GM12878 (cell line): ENCODE results near the gene SUSD2. TPM values are rescaled to one million over a fixed set of nuclear protein-coding genes. Genes with fewer than 3 reads are reported as not detected.
A peak's percentile ranks its signal among the peaks of the same experiment; 100 is the strongest.

ENCODE experiments used
- ATAC-seq: fragments of 200-7000 bp; cut with Tn5 transposase; 3 replicates; pipeline ENCODE4 v1.9.1; 2020; ENCODE audit warnings: mild to moderate bottlenecking, moderate library complexity
- Bru-seq: library from RNA; stranded (reverse); fragments of 400-500 nt; gene quantifications from one replicate; lab custom pipeline; 2021; lab: Mats Ljungman, UMichigan
- BruChase-seq, 2 experiments: library from RNA; stranded (reverse); fragments of 400-500 nt; gene quantifications; one replicate each; lab custom pipeline; 2021; lab: Mats Ljungman, UMichigan
- BruUV-seq: library from RNA; stranded (reverse); fragments of 400-500 nt; replicated peaks from 2 replicates; lab custom pipeline; 2021; lab: Mats Ljungman, UMichigan
- CTCF ChIA-PET: fragments of 300-600 bp; sonication (Branson Sonifier 250); formaldehyde crosslinking; extraction: SDS; loops from one replicate; lab custom pipeline; 2021; ENCODE audit warnings: inconsistent platforms; lab: Yijun Ruan, JAX
- POLR2A ChIA-PET: fragments of 350-600 bp; formaldehyde crosslinking; extraction: SDS; loops from one replicate; lab custom pipeline; 2021; ENCODE audit warnings: inconsistent platforms; lab: Charles Lee
- RAD21 ChIA-PET: fragments of 300-600 bp; sonication (Branson Sonifier 250); formaldehyde crosslinking; loops from one replicate; lab custom pipeline; 2023; ENCODE audit warnings: antibody characterized with exemption; ENCODE audit not compliant: unreplicated experiment; lab: Charles Lee
- SMC1A ChIA-PET: fragments of 300-600 bp; sonication (Branson Sonifier 250); formaldehyde crosslinking; loops from one replicate; lab custom pipeline; 2023; ENCODE audit not compliant: unreplicated experiment, uncharacterized antibody; lab: Charles Lee
- DNase-seq: peaks from one replicate; pipeline ENCODE4 v3.0.0-alpha.2; 2011; ENCODE audit warnings: low read depth, low spot score
- FAIRE-seq: peaks from 3 replicates; lab custom pipeline; 2011; peaks lifted over from hg19 to GRCh38; lab: Jason Lieb, UNC
- H2AFZ ChIP-seq: 2 replicates; pipeline ENCODE4 v1.6.0; 2011; ENCODE audit warnings: low read depth, low read length, control low read depth; ENCODE audit not compliant: control insufficient read depth
- H3K27ac ChIP-seq: 2 replicates; pipeline ENCODE4 v1.5.1; 2011; ENCODE audit warnings: control low read depth; ENCODE audit not compliant: control insufficient read depth, insufficient read depth
- H3K27me3 ChIP-seq, 2 experiments: replicated peaks in 1 of 2; 2 replicates each; pipeline versions ENCODE4 v1.6.0 to v1.6.1; 2011; ENCODE audit warnings: low read length in 1 of 2; ENCODE audit not compliant: control insufficient read depth in 2 of 2, insufficient read depth in 2 of 2
- H3K36me3 ChIP-seq, 2 experiments: 2 replicates each; pipeline ENCODE4 v1.5.1; 2011; ENCODE audit warnings: low read length in 1 of 2; ENCODE audit not compliant: control insufficient read depth in 2 of 2, insufficient read depth in 2 of 2
- H3K4me1 ChIP-seq: 2 replicates; pipeline ENCODE4 v1.6.1; 2011; ENCODE audit warnings: mild to moderate bottlenecking, low read length, moderate library complexity, mixed read lengths; ENCODE audit not compliant: control insufficient read depth, insufficient read depth
- H3K4me2 ChIP-seq: 2 replicates; pipeline ENCODE4 v1.6.0; 2011; ENCODE audit warnings: control low read depth; ENCODE audit not compliant: control insufficient read depth, insufficient read depth
- H3K4me3 ChIP-seq: fragments of 200-600 bp; sonication (generic); 2 replicates; pipeline ENCODE4 v1.5.1; 2016
- H3K79me2 ChIP-seq: 2 replicates; pipeline ENCODE4 v1.6.0; 2011; ENCODE audit warnings: low read length; ENCODE audit not compliant: control insufficient read depth, insufficient read depth
- H3K9ac ChIP-seq: 2 replicates; pipeline ENCODE4 v1.8.0; 2011; ENCODE audit warnings: low read length, control low read depth, mixed read lengths; ENCODE audit not compliant: control insufficient read depth, insufficient read depth
- H3K9me3 ChIP-seq: replicated peaks from 3 replicates; pipeline ENCODE4 v1.5.1; 2011; ENCODE audit warnings: mild to moderate bottlenecking, low read length; ENCODE audit not compliant: control insufficient read depth, insufficient read depth
- H4K20me1 ChIP-seq: 2 replicates; pipeline ENCODE4 v1.6.0; 2011; ENCODE audit not compliant: control insufficient read depth, insufficient read depth
- CREM ChIP-seq: IDR thresholded peaks from 2 replicates; pipeline ENCODE4 v1.6.1; 2014; ENCODE audit warnings: antibody characterized with exemption, low read depth
- JUND ChIP-seq: IDR thresholded peaks from 2 replicates; pipeline ENCODE4 v1.6.1; 2012; ENCODE audit warnings: low read depth, mild to moderate bottlenecking, low read length, improper control_type of control experiment, moderate library complexity
- NFYB ChIP-seq: IDR thresholded peaks from 2 replicates; pipeline ENCODE4 v1.6.1; 2011; ENCODE audit warnings: low read depth, mild to moderate bottlenecking, low read length, improper control_type of control experiment, moderate library complexity; ENCODE audit not compliant: insufficient read depth
- NR2F1 ChIP-seq: fragments of 450-650 bp; conservative IDR thresholded peaks from 2 replicates; pipeline ENCODE4 v1.6.1; 2017; ENCODE audit warnings: mild to moderate bottlenecking
- WGBS: methylation state at CpG from one replicate; pipeline ENCODE4 v1.1.6; 2016; ENCODE audit warnings: low lambda C conversion rate; ENCODE audit not compliant: insufficient replicate concordance, insufficient coverage; ENCODE audit errors: missing lambda C conversion rate; 5-methylcytosine and 5-hydroxymethylcytosine counted together
- in situ Hi-C: fragments of 300-500 bp; cut with MboI; formaldehyde crosslinking; loops from 9 replicates; pipeline ENCODE4 v1.14.3; 2018; ENCODE audit warnings: mixed read lengths
- intact Hi-C: fragments of 100-400 bp; cut with micrococcal nuclease; formaldehyde crosslinking; loops from one replicate; pipeline ENCODE4 v1.14.2; 2022; ENCODE audit not compliant: unreplicated experiment
- long read RNA-seq, 2 experiments: library from polyadenylated mRNA; unstranded; transcript quantifications; one replicate each; pipeline ENCODE4 v2.0.0, GENCODE V29; 2019 to 2020
- polyA minus RNA-seq, 3 experiments: library from RNA; depleted of rRNA, polyadenylated mRNA; stranded (reverse); fragments of >200 nt; gene quantifications; 2 replicates each; pipeline ENCODE4 v1.2.3, GENCODE V29; 2011
- polyA plus RNA-seq, 11 experiments: library from polyadenylated mRNA; depleted of rRNA in 4 of 11; unstranded in 6 of 11; stranded (reverse) in 5 of 11; fragments of >200 nt; fragmentation: Nextera tagmentation in 4 of 11; fragmentation: Illumina TruSeq in 1 of 11; extraction: Ambion mirVana in 4 of 11; extraction: Trizol in 1 of 11; gene quantifications; 1 replicate in 1 of 11; 2 replicates in 10 of 11; pipeline versions ENCODE4 v1.2.1 to v1.2.3, GENCODE V29; 2011 to 2016; ENCODE audit warnings: inconsistent platforms in 2 of 11, missing spikeins in 2 of 11, low read depth in 1 of 11
- total RNA-seq, 4 experiments: library from RNA; depleted of rRNA in 3 of 4; stranded (reverse); fragments of >200 nt in 3 of 4; fragmentation: Illumina TruSeq in 1 of 4; extraction: Trizol in 1 of 4; gene quantifications; 2 replicates each; pipeline versions ENCODE4 v1.2.1 to v1.2.3, GENCODE V29; 2013 to 2021
- TF ChIP-seq, protein P1 (sequence below): fragments of 450-650 bp; IDR thresholded peaks from 2 replicates; pipeline ENCODE4 v1.6.1; 2016; ENCODE audit warnings: mild to moderate bottlenecking
- TF ChIP-seq, protein P2 (sequence below): fragments of 150-350 bp; IDR thresholded peaks from 2 replicates; pipeline ENCODE4 v1.6.1; 2016; ENCODE audit warnings: low read depth, low read length

SUSD2 gene, protein sequence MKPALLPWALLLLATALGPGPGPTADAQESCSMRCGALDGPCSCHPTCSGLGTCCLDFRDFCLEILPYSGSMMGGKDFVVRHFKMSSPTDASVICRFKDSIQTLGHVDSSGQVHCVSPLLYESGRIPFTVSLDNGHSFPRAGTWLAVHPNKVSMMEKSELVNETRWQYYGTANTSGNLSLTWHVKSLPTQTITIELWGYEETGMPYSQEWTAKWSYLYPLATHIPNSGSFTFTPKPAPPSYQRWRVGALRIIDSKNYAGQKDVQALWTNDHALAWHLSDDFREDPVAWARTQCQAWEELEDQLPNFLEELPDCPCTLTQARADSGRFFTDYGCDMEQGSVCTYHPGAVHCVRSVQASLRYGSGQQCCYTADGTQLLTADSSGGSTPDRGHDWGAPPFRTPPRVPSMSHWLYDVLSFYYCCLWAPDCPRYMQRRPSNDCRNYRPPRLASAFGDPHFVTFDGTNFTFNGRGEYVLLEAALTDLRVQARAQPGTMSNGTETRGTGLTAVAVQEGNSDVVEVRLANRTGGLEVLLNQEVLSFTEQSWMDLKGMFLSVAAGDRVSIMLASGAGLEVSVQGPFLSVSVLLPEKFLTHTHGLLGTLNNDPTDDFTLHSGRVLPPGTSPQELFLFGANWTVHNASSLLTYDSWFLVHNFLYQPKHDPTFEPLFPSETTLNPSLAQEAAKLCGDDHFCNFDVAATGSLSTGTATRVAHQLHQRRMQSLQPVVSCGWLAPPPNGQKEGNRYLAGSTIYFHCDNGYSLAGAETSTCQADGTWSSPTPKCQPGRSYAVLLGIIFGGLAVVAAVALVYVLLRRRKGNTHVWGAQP
- total RNA-seq (2013; cell fraction: nucleolus; rRNA removed) = 0.44 and 0.54 TPM in 2 replicates
- total RNA-seq (2014; rRNA removed) (0.11 TPM in 1 of 2 replicates, not detected in the other), total RNA-seq (2014; rRNA removed; fragmentation: Illumina TruSeq; extraction: Trizol) (not detected in 2 replicates), total RNA-seq (2021) (0.11 and 0.31 TPM in 2 replicates), polyA plus RNA-seq (2011; rRNA removed) (0.06 and 0.12 TPM in 2 replicates), polyA plus RNA-seq (2014; fragmentation: Illumina TruSeq; extraction: Trizol) (not detected in 2 replicates), polyA plus RNA-seq (2014; fragmentation: Nextera tagmentation; extraction: Ambion mirVana) (not detected), polyA plus RNA-seq (2014; rRNA removed) (0.04 and 0.08 TPM in 2 replicates), polyA plus RNA-seq (2016; fragmentation: Nextera tagmentation; extraction: Ambion mirVana) (under 1 TPM in 1 of 2 experiments, not detected in 1; 0.05 TPM), polyA minus RNA-seq (2011; rRNA and poly(A)+ RNA removed) (0.21 and 0.22 TPM in 2 replicates), Bru-seq, nascent RNA (percentile 28 among the genes with signal in this experiment), BruChase-seq, experiment 1, labeled RNA remaining after a 6-hour chase (percentile 29 among the genes with signal in this experiment), BruChase-seq, experiment 2, labeled RNA remaining after a 2-hour chase (percentile 31 among the genes with signal in this experiment)
- not detected for polyA plus RNA-seq (2011; ENCODE audit: low read depth)
- polyA plus RNA-seq (2011; cell fraction: cytosol; rRNA removed) = 0.16 and 0.22 TPM in 2 replicates
- 1.3 and 1.4 TPM in 2 replicates for polyA plus RNA-seq (2011; cell fraction: nucleus; rRNA removed)
- polyA plus RNA-seq (2012) = 0.03 and 0.04 TPM in 2 replicates
- not detected in 2 replicates for polyA minus RNA-seq (2011; cell fraction: cytosol; rRNA and poly(A)+ RNA removed)
- 0.60 and 0.86 TPM in 2 replicates for polyA minus RNA-seq (2011; cell fraction: nucleus; rRNA and poly(A)+ RNA removed)
- long read RNA-seq, experiment 1 = 0 reads
- long read RNA-seq, experiment 2 = 0 reads

DNA sequence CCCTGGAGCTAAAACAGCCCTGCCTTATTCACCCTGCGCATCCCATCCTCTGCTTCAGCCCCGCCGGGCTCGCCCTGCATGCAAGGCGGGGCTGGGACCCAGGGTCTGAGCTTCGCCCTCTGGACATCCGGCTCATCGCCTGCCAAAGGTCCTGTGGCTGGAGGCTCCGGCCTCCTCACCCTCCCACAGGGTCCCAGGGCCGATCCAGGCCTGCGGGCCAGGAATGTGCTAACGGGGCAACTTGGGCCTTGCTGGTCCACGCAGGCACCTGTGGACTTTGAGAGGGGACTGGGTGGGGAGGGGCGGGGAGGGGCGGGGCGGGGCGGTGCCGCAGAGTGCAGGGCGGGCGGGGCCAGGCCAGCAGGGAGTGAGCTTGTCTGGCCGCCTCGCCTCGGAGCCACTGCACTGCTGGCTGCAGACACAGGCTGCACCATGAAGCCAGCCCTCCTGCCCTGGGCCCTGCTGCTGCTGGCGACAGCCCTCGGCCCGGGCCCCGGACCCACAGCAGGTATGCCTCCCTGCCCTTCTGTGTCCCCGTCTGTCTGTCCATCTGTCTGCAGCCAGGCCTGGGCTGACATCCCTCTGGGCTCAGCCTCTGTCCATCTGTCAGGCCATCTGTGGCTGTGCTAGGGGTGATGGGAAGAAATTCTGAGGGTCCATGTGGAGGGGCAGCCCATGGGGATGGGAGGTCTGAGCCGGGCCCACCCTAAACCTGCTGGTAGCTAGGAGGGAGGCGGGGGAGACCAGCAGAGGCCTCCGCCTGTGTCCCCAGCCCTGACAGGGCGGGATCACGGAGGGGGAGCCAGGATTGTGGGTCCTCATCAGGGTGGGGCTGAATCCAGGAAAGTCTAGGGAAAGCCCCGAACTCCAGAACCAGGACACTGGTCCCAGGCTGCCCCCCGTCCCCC lies at the start of gene SUSD2:
SUSD2 (plus strand) TSS at position 400 of the 908 bp plus-strand sequence; CDS start at position 433, 33 bp downstream.
- Histone ChIP-seq H3K4me3 (no peak within 1 kb of the TSS), H3K4me1 (no peaks in the 10 kb centered on the region; the same call in 1 of the 2 replicates), H4K20me1 (no peaks in the 10 kb centered on the region), H3K9me3 (no peaks in the 10 kb centered on the region), H3K27ac (no peak within 1 kb of the TSS), H3K27me3 (no peaks in the 10 kb centered on the region), H2AFZ (no peak within 1 kb of the TSS), H3K79me2 (no peaks in the 10 kb centered on the region), H3K36me3 (peaks cover 0 to 1% of the 10 kb centered on the region in 2 experiments; a peak in 1 of 4 replicates), H3K9ac (no peak within 1 kb of the TSS), H3K4me2 (no peak within 1 kb of the TSS)
- ChIA-PET SMC1A (no interaction called here), RAD21 (no interaction called here), CTCF (no interaction called here), POLR2A (no interaction called here)
- BruUV-seq = no TSS peak
- WGBS = 64% methylated on average over 26 of the region's 35 CpGs
- in situ Hi-C loops (no loop called here), intact Hi-C loops (no loop called here)
- FAIRE-seq (no peak), ATAC-seq (no peak), DNase-seq (no peak)
- TF ChIP-seq NR2F1 (no peak), NFYB (no peak), JUND (no peak), CREM (no peak)
- TF ChIP-seq, protein P1, sequence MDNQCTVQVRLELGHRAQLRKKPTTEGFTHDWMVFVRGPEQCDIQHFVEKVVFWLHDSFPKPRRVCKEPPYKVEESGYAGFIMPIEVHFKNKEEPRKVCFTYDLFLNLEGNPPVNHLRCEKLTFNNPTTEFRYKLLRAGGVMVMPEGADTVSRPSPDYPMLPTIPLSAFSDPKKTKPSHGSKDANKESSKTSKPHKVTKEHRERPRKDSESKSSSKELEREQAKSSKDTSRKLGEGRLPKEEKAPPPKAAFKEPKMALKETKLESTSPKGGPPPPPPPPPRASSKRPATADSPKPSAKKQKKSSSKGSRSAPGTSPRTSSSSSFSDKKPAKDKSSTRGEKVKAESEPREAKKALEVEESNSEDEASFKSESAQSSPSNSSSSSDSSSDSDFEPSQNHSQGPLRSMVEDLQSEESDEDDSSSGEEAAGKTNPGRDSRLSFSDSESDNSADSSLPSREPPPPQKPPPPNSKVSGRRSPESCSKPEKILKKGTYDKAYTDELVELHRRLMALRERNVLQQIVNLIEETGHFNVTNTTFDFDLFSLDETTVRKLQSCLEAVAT = no peak
- TF ChIP-seq, protein P2, sequence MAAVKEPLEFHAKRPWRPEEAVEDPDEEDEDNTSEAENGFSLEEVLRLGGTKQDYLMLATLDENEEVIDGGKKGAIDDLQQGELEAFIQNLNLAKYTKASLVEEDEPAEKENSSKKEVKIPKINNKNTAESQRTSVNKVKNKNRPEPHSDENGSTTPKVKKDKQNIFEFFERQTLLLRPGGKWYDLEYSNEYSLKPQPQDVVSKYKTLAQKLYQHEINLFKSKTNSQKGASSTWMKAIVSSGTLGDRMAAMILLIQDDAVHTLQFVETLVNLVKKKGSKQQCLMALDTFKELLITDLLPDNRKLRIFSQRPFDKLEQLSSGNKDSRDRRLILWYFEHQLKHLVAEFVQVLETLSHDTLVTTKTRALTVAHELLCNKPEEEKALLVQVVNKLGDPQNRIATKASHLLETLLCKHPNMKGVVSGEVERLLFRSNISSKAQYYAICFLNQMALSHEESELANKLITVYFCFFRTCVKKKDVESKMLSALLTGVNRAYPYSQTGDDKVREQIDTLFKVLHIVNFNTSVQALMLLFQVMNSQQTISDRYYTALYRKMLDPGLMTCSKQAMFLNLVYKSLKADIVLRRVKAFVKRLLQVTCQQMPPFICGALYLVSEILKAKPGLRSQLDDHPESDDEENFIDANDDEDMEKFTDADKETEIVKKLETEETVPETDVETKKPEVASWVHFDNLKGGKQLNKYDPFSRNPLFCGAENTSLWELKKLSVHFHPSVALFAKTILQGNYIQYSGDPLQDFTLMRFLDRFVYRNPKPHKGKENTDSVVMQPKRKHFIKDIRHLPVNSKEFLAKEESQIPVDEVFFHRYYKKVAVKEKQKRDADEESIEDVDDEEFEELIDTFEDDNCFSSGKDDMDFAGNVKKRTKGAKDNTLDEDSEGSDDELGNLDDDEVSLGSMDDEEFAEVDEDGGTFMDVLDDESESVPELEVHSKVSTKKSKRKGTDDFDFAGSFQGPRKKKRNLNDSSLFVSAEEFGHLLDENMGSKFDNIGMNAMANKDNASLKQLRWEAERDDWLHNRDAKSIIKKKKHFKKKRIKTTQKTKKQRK = no peak
